GM23248 (cell line): ENCODE measurements around the gene XRN1. TPM values are rescaled to one million over a fixed set of nuclear protein-coding genes. Genes with fewer than 3 reads are reported as not detected.
"Not testable (repeated sequence)": the region's sequence is repeated elsewhere in the genome, so short reads cannot be mapped to it uniquely, and the experiment has no call there.

Experiments used
- DNase-seq: peaks from one replicate; pipeline ENCODE4 v3.0.0-alpha.2; 2015
- H2AFZ ChIP-seq: fragments of 200-600 bp; sonication (generic); 2 replicates; pipeline ENCODE4 v1.6.1; 2016; ENCODE audit warnings: antibody characterized with exemption
- H3F3A ChIP-seq: fragments of 200-600 bp; sonication (generic); 2 replicates; pipeline ENCODE4 v1.6.1; 2016; ENCODE audit warnings: mild to moderate bottlenecking, antibody characterized with exemption, mixed run types; ENCODE audit not compliant: insufficient read depth
- H3K27ac ChIP-seq: fragments of 200-600 bp; sonication (generic); 2 replicates; pipeline ENCODE4 v1.5.1; 2016; ENCODE audit warnings: mild to moderate bottlenecking
- H3K27me3 ChIP-seq: fragments of 200-600 bp; sonication (generic); replicated peaks from 2 replicates; pipeline ENCODE4 v1.6.1; 2016; ENCODE audit warnings: mild to moderate bottlenecking; ENCODE audit not compliant: insufficient read depth
- H3K36me3 ChIP-seq: fragments of 200-600 bp; sonication (generic); 2 replicates; pipeline ENCODE4 v1.6.1; 2016; ENCODE audit warnings: low read depth, mild to moderate bottlenecking
- H3K4me1 ChIP-seq: fragments of 200-600 bp; sonication (generic); 2 replicates; pipeline ENCODE4 v1.6.1; 2016; ENCODE audit warnings: mild to moderate bottlenecking; ENCODE audit not compliant: insufficient read depth
- H3K4me2 ChIP-seq: fragments of 200-600 bp; sonication (generic); one replicate; pipeline ENCODE4 v1.6.1; 2016; ENCODE audit warnings: mild to moderate bottlenecking; ENCODE audit not compliant: unreplicated experiment
- H3K4me3 ChIP-seq: fragments of 200-600 bp; sonication (generic); 2 replicates; pipeline ENCODE4 v1.5.1; 2016; ENCODE audit warnings: mild to moderate bottlenecking
- H3K79me2 ChIP-seq: fragments of 200-600 bp; sonication (generic); 2 replicates; pipeline ENCODE4 v1.6.1; 2016; ENCODE audit warnings: mild to moderate bottlenecking; ENCODE audit not compliant: insufficient read depth
- H3K9ac ChIP-seq: fragments of 200-600 bp; sonication (generic); 2 replicates; pipeline ENCODE4 v1.6.1; 2016; ENCODE audit warnings: mild to moderate bottlenecking
- H3K9me2 ChIP-seq: fragments of 200-600 bp; sonication (generic); 2 replicates; pipeline ENCODE4 v1.6.1; 2016; ENCODE audit warnings: mixed run types, mild to moderate bottlenecking, moderate library complexity; ENCODE audit not compliant: insufficient read depth
- H3K9me3 ChIP-seq: fragments of 200-600 bp; sonication (generic); one replicate; pipeline ENCODE4 v1.6.1; 2017; ENCODE audit warnings: low read depth
- H4K20me1 ChIP-seq: fragments of 200-600 bp; sonication (generic); 2 replicates; pipeline ENCODE4 v1.6.0; 2016; ENCODE audit not compliant: insufficient read depth
- EZH2 ChIP-seq: fragments of 200-600 bp; sonication (generic); IDR thresholded peaks from 2 replicates; pipeline ENCODE4 v1.6.1; 2018; ENCODE audit warnings: antibody characterized with exemption, mild to moderate bottlenecking; ENCODE audit not compliant: insufficient read depth, poor library complexity, severe bottlenecking
- EZH2phosphoT487 ChIP-seq: fragments of 200-600 bp; sonication (generic); IDR thresholded peaks from 2 replicates; pipeline ENCODE4 v1.6.1; 2018; ENCODE audit warnings: antibody characterized with exemption, moderate library complexity, mild to moderate bottlenecking, low read depth; ENCODE audit not compliant: insufficient read depth
- WGBS, 2 experiments: methylation state at CpG; one replicate each; pipeline ENCODE4 v1.1.6; 2015 to 2017; ENCODE audit warnings: low lambda C conversion rate in 2 of 2, low coverage in 1 of 2; ENCODE audit errors: missing lambda C conversion rate in 2 of 2; 5-methylcytosine and 5-hydroxymethylcytosine counted together
- in situ Hi-C: fragments of 300-500 bp; cut with MboI; formaldehyde crosslinking; loops from 2 replicates; pipeline ENCODE4 v1.15.0; 2020
- polyA plus RNA-seq: library from polyadenylated mRNA; unstranded; fragments of >200 nt; fragmentation: Nextera tagmentation; extraction: Ambion mirVana; gene quantifications from 2 replicates; pipeline ENCODE4 v1.2.1, GENCODE V29; 2016
- total RNA-seq: library from RNA; depleted of rRNA; stranded (reverse); fragments of >200 nt; shearing (Covaris generic); gene quantifications from 2 replicates; pipeline ENCODE4 v1.2.3, GENCODE V29; 2014

XRN1 gene
- total and polyA plus RNA-seq, 2 experiments from 2014 or later: 17.5 to 35.0 TPM

GRCh38 chr3:142418926-142419592, 28.8 kb downstream of the XRN1 start:
- Histone ChIP-seq H3K4me3 (no peak overlapping the region), H3K9ac (no peak overlapping the region), H4K20me1 (no peaks in the 10 kb centered on the region), H3K79me2 (no peaks in the 10 kb centered on the region), H3K9me3 (no peaks in the 10 kb centered on the region), H3K4me2 (no peak overlapping the region), H3K27me3 (no peaks in the 10 kb centered on the region), H2AFZ (no peak overlapping the region), H3K9me2 (no peaks in the 10 kb centered on the region), H3F3A (no peaks in the 10 kb centered on the region), H3K4me1 (no peaks in the 10 kb centered on the region), H3K27ac (no peak overlapping the region), H3K36me3 (peaks cover 52% of the 10 kb centered on the region)
- in situ Hi-C loops: no loop called here
- 99 to 100% methylated on average over 5 of the region's 5 CpGs for WGBS, 2 experiments
- no peak for DNase-seq
- no peak for TF ChIP-seq EZH2
- no peak for TF ChIP-seq EZH2phosphoT487

- TF ChIP-seq EZH2: no peak
- no peak for TF ChIP-seq EZH2phosphoT487
- Histone ChIP-seq H3K79me2 (no peaks in the 10 kb centered on the region), H3K4me1 (no peaks in the 10 kb centered on the region), H3K9me3 (no peaks in the 10 kb centered on the region), H3K36me3 (peaks cover 56% of the 10 kb centered on the region), H3K4me2 (no peak overlapping the region), H3K4me3 (no peak overlapping the region), H4K20me1 (no peaks in the 10 kb centered on the region), H3K27me3 (no peaks in the 10 kb centered on the region), H3K9me2 (no peaks in the 10 kb centered on the region), H3K9ac (no peak overlapping the region), H2AFZ (no peak overlapping the region), H3K27ac (no peak overlapping the region), H3F3A (no peaks in the 10 kb centered on the region)
- in situ Hi-C loops: no loop called here
- no peak for DNase-seq
- WGBS, 2 experiments: 94 to 97% methylated on average over 1 of the region's 1 CpG
These were observed 30.5 kb downstream of the XRN1 start for GRCh38 chr3:142417302-142417701.

- H3K9me3 ChIP-seq, H3K27ac ChIP-seq, H3K79me2 ChIP-seq, H2AFZ ChIP-seq, H4K20me1 ChIP-seq, H3K4me1 ChIP-seq, in situ Hi-C loops, H3K9me2 ChIP-seq, H3K27me3 ChIP-seq, H3K4me3 ChIP-seq, H3K9ac ChIP-seq, H3K4me2 ChIP-seq, H3F3A ChIP-seq, DNase-seq: not testable (repeated sequence)
- H3K36me3 ChIP-seq: peaks cover 55% of the 10 kb centered on the region
- WGBS, 2 experiments: 98% methylated on average over 7 of the region's 7 CpGs
These were observed 47.3 kb downstream of the XRN1 start for GRCh38 chr3:142400537-142400936.

GRCh38 chr3:142394921-142395622, 52.8 kb downstream of the XRN1 start:
- H3K27me3 ChIP-seq: no peaks in the 10 kb centered on the region
- H3K4me3 ChIP-seq: no peak overlapping the region
- no peaks in the 10 kb centered on the region for H3K79me2 ChIP-seq
- 86 to 91% methylated on average over 4 of the region's 4 CpGs for WGBS, 2 experiments
- H3K9ac ChIP-seq: no peak overlapping the region
- DNase-seq: no peak
- no peaks in the 10 kb centered on the region for H3F3A ChIP-seq
- TF ChIP-seq EZH2 (no peak), EZH2phosphoT487 (no peak)
- peaks cover 48% of the 10 kb centered on the region for H3K36me3 ChIP-seq
- peaks cover 2% of the 10 kb centered on the region; the same call in 1 of the 2 replicates for H3K9me2 ChIP-seq
- no peaks in the 10 kb centered on the region for H3K4me1 ChIP-seq
- no peaks in the 10 kb centered on the region for H4K20me1 ChIP-seq
- H3K4me2 ChIP-seq: no peak overlapping the region
- in situ Hi-C loops: no loop called here
- H2AFZ ChIP-seq: no peak overlapping the region
- no peak overlapping the region for H3K27ac ChIP-seq
- no peaks in the 10 kb centered on the region for H3K9me3 ChIP-seq
